Measurements from ENCODE around the gene CDKAL1.

CDKAL1 gene

GRCh38 chr6:20856681-20857288, 322.5 kb downstream of the CDKAL1 start:
- H3K27me3 ChIP-seq (ENCODE audit: control insufficient read depth, insufficient read depth, low read length) = no peaks in the 10 kb centered on the region
- no peaks in the 10 kb centered on the region for H3K4me1 ChIP-seq (ENCODE audit: control insufficient read depth, insufficient read depth, low read length)
- H3K4me2 ChIP-seq (ENCODE audit: low read length) = no peak overlapping the region

DNA sequence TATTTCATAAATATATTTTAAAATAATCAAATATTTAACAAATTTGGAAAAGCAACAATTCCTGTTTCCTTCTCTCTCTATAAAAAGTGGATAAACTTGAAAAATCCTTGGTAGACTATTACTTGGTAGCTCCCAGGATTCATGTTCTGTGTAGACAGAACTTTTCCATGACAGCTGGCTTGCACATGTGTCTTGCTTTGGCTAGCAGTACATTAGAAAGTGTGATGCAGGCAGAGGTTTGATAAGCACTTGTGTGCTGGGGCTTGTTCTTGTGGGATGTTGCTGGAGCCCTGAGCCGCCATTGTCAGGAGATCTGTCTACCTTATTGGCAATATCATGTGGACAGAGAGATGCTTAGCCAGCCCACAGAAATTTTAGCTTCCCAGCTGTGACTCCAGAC, 327.2 kb downstream of the CDKAL1 start:
- Histone ChIP-seq H3K27me3 (ENCODE audit: control insufficient read depth, insufficient read depth, low read length) (no peaks in the 10 kb centered on the region), H3K4me1 (ENCODE audit: control insufficient read depth, insufficient read depth, low read length) (no peaks in the 10 kb centered on the region)

More at GRCh38 chr6:20856681-20857288, 322.5 kb downstream of the CDKAL1 start:
- Histone ChIP-seq H3K9ac (ENCODE audit: low read depth, low read length) (no peak overlapping the region), H3K36me3 (ENCODE audit: insufficient read depth, low read length) (no peaks in the 10 kb centered on the region), H3K4me3 (ENCODE audit: low read length) (no peak overlapping the region), H3K9me3 (replicated peaks; ENCODE audit: low read length) (no peaks in the 10 kb centered on the region)

DNA sequence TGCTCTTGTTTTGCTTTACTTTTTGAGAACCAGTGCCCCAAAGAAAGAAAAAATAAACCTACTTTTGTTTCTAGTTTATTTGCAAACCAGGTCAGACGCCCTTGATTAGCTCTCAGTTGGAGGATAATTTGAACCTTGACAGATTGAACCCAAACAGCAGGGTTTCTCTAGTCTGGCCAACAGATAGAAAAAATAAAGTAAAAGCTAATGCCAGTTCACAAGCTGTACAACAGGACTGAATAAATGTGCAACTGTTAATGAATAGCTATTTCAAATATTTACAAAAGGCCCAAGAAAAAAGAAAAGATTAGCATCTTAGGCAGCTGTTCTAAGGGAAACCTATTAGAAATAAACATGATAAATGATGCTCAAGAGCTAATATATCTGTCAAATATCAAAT, 331.8 kb downstream of the CDKAL1 start:
- Histone ChIP-seq H3K9ac (ENCODE audit: low read depth, low read length) (no peak overlapping the region), H3K36me3 (ENCODE audit: insufficient read depth, low read length) (no peaks in the 10 kb centered on the region), H3K4me2 (ENCODE audit: low read length) (no peak overlapping the region), H3K4me3 (ENCODE audit: low read length) (no peak overlapping the region), H3K27me3 (ENCODE audit: control insufficient read depth, insufficient read depth, low read length) (no peaks in the 10 kb centered on the region), H3K4me1 (ENCODE audit: control insufficient read depth, insufficient read depth, low read length) (peaks cover 8% of the 10 kb centered on the region), H3K9me3 (replicated peaks; ENCODE audit: low read length) (no peaks in the 10 kb centered on the region)

More for the DNA sequence above, 327.2 kb downstream of the CDKAL1 start:
- Histone ChIP-seq H3K4me2 (ENCODE audit: low read length) (no peak overlapping the region), H3K36me3 (ENCODE audit: insufficient read depth, low read length) (no peaks in the 10 kb centered on the region), H3K9me3 (replicated peaks; ENCODE audit: low read length) (no peaks in the 10 kb centered on the region), H3K9ac (ENCODE audit: low read depth, low read length) (no peak overlapping the region), H3K4me3 (ENCODE audit: low read length) (no peak overlapping the region)

DNA sequence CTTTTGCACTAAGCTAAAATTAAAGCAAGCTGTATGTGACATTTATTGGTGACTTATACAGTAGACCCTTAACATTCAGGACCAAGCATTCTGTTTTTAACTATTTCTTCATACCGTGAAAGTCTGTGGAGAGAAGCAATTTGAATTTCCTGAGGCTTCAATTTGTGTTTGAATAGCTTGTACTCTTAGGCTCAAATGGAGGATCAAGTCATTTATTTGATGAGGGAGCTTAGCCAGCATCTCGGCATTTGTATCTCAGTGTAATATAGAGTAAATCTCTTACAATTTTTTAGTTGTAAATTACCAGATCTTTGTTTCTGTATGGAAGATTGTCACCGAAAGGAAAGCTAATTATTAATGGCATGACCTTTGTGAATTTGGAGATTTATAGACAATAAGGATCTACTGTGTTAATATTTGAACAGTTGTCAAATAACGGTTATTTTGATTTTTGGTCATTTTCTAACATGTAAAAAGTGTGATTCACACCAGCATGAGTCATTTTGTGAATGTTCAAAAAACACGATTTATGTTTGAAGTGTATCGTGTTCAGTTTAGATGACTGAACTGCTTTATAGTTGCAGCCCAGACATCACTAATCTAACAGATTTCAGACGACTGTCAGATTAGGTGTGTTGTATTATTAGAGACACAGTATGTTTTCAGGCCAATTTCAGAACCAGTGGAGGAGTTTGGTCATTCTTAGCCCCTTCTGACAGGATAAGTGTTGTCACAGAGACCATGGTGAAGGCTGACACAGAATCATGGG, 332.9 kb downstream of the CDKAL1 start:
- no peak overlapping the region for H3K9ac ChIP-seq (ENCODE audit: low read depth, low read length)
- no peaks in the 10 kb centered on the region for H3K9me3 ChIP-seq (replicated peaks; ENCODE audit: low read length)
- no peak overlapping the region for H3K4me2 ChIP-seq (ENCODE audit: low read length)

DNA sequence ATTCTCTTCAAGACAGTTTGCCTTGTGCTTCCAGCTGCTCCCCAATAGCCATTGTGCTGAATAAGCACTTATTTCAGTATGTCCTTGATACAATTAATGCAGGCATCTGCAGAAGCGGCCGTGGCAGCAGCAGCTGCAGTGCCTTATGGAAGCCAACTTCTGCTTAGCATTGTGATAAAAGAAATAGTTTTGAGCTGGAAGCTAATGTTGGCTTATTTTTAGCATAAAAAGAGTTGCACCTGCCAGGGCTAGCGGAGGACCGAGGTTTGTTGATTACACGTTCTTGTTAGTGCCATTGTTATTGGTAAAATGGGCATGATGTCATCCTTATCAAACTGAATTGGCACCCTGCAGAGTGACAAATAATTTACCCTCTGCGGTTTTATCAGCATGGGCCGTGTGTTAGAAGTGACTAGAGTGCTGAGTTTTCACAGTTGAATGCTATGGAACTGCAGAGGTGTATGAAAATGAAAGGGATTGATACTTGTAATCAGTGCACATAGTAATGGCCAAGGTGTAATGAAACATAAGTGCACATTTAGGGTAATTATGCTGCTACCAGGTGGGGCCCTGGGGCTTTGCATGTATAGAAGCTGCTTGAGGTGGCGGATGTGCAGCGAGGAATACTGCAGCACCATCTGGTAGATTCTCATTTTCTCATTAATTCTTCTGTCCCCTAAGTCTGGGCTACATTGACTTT, 334.3 kb downstream of the CDKAL1 start:
- Histone ChIP-seq H3K9ac (ENCODE audit: low read depth, low read length) (no peak overlapping the region), H3K9me3 (replicated peaks; ENCODE audit: low read length) (no peaks in the 10 kb centered on the region), H3K4me2 (ENCODE audit: low read length) (no peak overlapping the region), H3K27me3 (ENCODE audit: control insufficient read depth, insufficient read depth, low read length) (no peaks in the 10 kb centered on the region), H3K36me3 (ENCODE audit: insufficient read depth, low read length) (no peaks in the 10 kb centered on the region), H3K4me1 (ENCODE audit: control insufficient read depth, insufficient read depth, low read length) (peaks cover 8% of the 10 kb centered on the region), H3K4me3 (ENCODE audit: low read length) (no peak overlapping the region)

More for the DNA sequence above, 332.9 kb downstream of the CDKAL1 start:
- H3K27me3 ChIP-seq (ENCODE audit: control insufficient read depth, insufficient read depth, low read length) = no peaks in the 10 kb centered on the region
- no peaks in the 10 kb centered on the region for H3K36me3 ChIP-seq (ENCODE audit: insufficient read depth, low read length)
- H3K4me1 ChIP-seq (ENCODE audit: control insufficient read depth, insufficient read depth, low read length) = peaks cover 8% of the 10 kb centered on the region
- no peak overlapping the region for H3K4me3 ChIP-seq (ENCODE audit: low read length)

GRCh38 chr6:20870021-20870420, 335.8 kb downstream of the CDKAL1 start:
- Histone ChIP-seq H3K4me1 (ENCODE audit: control insufficient read depth, insufficient read depth, low read length) (peaks cover 8% of the 10 kb centered on the region), H3K9ac (ENCODE audit: low read depth, low read length) (no peak overlapping the region), H3K4me2 (ENCODE audit: low read length) (no peak overlapping the region), H3K36me3 (ENCODE audit: insufficient read depth, low read length) (no peaks in the 10 kb centered on the region), H3K4me3 (ENCODE audit: low read length) (no peak overlapping the region), H3K27me3 (ENCODE audit: control insufficient read depth, insufficient read depth, low read length) (no peaks in the 10 kb centered on the region), H3K9me3 (replicated peaks; ENCODE audit: low read length) (no peaks in the 10 kb centered on the region)

DNA sequence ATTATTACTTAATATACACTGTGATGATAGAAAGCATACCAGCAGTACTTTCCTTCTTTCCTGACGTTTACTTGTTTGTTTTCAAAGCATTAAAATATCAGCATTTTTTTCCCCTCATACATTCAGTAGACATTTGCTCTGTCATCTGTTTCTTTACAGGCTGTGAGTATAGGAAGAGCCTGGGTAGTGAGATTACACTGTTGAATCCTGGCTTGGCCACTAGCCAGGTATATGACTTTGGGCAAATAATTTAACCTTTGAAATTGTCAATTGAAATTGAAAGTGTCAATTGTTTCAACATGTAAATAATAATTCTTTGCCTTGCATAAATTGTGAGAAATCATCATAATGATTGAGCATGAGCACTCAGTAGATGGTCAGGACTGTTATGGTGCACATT, 336.2 kb downstream of the CDKAL1 start:
- no peaks in the 10 kb centered on the region for H3K9me3 ChIP-seq (replicated peaks; ENCODE audit: low read length)
- H3K4me3 ChIP-seq (ENCODE audit: low read length) = no peak overlapping the region
- no peak overlapping the region for H3K4me2 ChIP-seq (ENCODE audit: low read length)
- no peaks in the 10 kb centered on the region for H3K27me3 ChIP-seq (ENCODE audit: control insufficient read depth, insufficient read depth, low read length)
- H3K9ac ChIP-seq (ENCODE audit: low read depth, low read length) = no peak overlapping the region
- no peaks in the 10 kb centered on the region for H3K36me3 ChIP-seq (ENCODE audit: insufficient read depth, low read length)
- H3K4me1 ChIP-seq (ENCODE audit: control insufficient read depth, insufficient read depth, low read length) = peaks cover 8% of the 10 kb centered on the region

DNA sequence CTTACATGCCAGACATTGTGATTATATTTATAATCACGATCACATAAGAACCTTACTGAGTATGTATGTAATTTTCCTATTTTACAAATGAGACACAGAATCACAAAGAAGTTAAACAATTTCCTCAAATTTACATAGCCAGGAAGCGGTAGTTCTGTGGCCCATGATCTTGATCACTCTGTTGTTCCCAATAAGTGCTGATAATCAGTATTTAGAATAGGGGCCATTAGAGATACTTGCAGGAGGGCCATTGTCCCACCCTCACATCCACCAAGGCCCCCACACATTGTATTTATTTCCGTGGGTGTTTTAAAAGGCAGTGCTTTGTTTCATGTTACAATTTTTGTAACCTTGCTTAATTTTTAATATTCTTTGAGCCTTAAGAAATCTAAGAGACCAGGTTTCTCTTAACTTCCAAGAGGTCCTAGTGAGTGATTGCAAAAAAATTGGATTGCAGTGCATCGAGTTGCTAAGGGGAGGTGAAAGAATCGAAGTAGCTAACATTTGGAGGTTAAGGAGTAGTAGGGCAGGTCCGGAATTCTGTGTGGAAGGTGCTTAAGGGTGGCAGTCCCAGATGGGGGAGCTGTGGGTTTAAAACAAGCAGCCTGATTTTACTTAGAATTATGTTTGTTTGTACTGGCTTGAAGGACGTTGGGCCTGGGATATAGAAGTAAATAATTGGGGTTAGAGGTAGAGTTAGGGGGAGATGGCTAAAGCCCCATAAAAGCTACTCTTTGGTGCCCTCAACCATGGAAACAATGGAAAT, 339.4 kb downstream of the CDKAL1 start:
- Histone ChIP-seq H3K4me1 (ENCODE audit: control insufficient read depth, insufficient read depth, low read length) (peaks cover 29% of the 10 kb centered on the region), H3K4me3 (ENCODE audit: low read length) (no peak overlapping the region), H3K9ac (ENCODE audit: low read depth, low read length) (no peak overlapping the region), H3K27me3 (ENCODE audit: control insufficient read depth, insufficient read depth, low read length) (no peaks in the 10 kb centered on the region), H3K4me2 (ENCODE audit: low read length) (no peak overlapping the region), H3K36me3 (ENCODE audit: insufficient read depth, low read length) (no peaks in the 10 kb centered on the region), H3K9me3 (replicated peaks; ENCODE audit: low read length) (no peaks in the 10 kb centered on the region)

DNA sequence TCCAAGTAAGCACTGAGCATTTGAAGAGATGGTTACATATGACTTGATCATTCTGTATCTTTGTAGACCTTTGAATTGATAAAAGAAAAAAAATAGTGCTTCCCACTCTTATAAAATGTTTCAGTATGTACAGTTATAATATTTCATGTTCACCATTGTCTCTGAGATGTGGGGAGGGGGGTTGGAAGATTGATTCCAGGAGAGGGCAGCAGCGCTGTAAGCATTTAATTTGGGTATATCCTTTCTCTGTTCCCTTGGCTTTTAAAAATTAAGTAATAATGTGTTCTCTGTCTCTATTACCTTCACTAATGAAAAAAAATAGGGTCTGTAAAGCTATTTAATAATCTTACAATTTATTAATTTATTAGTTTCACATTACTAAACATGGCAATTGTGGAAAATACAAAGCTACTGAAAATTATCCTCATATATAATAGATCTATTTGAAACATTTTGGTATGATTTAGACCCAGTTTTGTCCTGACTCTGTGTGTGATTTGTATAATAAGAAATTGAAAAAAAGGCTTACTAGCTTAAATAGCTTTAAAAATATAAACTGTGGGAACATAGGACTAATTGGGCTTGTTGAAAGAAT, 341.2 kb downstream of the CDKAL1 start:
- Histone ChIP-seq H3K36me3 (ENCODE audit: insufficient read depth, low read length) (no peaks in the 10 kb centered on the region), H3K9ac (ENCODE audit: low read depth, low read length) (peak overlapping the region; percentile 7)

DNA sequence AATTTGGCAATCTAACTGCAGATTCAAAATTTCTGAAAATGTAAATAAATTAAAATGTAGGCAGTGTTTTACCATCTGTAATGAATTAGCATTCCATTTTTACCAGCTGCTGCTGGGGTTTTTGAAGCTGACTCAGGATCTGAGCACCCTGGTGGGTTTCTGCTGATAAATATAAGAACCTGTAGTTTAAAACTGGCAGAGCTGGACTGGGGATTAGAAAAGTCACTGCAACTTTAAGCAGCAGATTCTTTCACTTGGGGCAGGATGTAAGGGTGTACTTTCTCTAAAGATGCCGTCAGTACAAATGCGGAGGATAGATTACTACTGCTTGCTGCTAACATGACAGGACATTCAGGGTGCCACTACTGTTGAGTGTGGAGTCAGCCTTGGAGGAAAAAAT, 341.8 kb downstream of the CDKAL1 start:
- no peaks in the 10 kb centered on the region for H3K9me3 ChIP-seq (replicated peaks; ENCODE audit: low read length)
- H3K4me2 ChIP-seq (ENCODE audit: low read length) = peak overlapping the region; percentile 12
- H3K36me3 ChIP-seq (ENCODE audit: insufficient read depth, low read length) = no peaks in the 10 kb centered on the region
- H3K4me3 ChIP-seq (ENCODE audit: low read length) = no peak overlapping the region
- peaks cover 34% of the 10 kb centered on the region for H3K4me1 ChIP-seq (ENCODE audit: control insufficient read depth, insufficient read depth, low read length)
- H3K27me3 ChIP-seq (ENCODE audit: control insufficient read depth, insufficient read depth, low read length) = no peaks in the 10 kb centered on the region
- peak overlapping the region; percentile 7 for H3K9ac ChIP-seq (ENCODE audit: low read depth, low read length)

More for the DNA sequence above, 341.2 kb downstream of the CDKAL1 start:
- H3K4me2 ChIP-seq (ENCODE audit: low read length) = peak overlapping the region; percentile 12
- H3K27me3 ChIP-seq (ENCODE audit: control insufficient read depth, insufficient read depth, low read length) = no peaks in the 10 kb centered on the region
- no peak overlapping the region for H3K4me3 ChIP-seq (ENCODE audit: low read length)
- H3K4me1 ChIP-seq (ENCODE audit: control insufficient read depth, insufficient read depth, low read length) = peaks cover 34% of the 10 kb centered on the region
- no peaks in the 10 kb centered on the region for H3K9me3 ChIP-seq (replicated peaks; ENCODE audit: low read length)

DNA sequence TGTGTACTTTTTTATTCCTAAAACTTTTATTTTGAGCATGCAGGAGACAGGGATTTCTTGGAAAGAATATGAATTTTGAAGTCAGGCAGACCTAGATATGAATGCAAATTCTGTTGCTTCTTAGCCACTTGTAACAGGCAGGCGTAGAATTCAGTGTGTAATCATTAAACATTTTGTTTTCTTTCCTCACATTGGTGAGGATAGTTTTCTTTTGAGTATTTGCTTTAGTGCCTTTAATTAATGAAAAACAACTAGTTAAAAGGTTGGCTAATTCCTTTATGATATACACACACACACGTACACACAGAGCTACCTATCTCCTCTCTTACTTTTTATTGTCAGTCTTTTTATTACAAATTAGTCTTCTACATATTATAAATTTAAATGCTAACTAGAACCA, 342.3 kb downstream of the CDKAL1 start:
- Histone ChIP-seq H3K9ac (ENCODE audit: low read depth, low read length) (no peak overlapping the region), H3K27me3 (ENCODE audit: control insufficient read depth, insufficient read depth, low read length) (no peaks in the 10 kb centered on the region), H3K4me2 (ENCODE audit: low read length) (peak overlapping the region; percentile 43), H3K4me3 (ENCODE audit: low read length) (no peak overlapping the region), H3K4me1 (ENCODE audit: control insufficient read depth, insufficient read depth, low read length) (peaks cover 34% of the 10 kb centered on the region), H3K9me3 (replicated peaks; ENCODE audit: low read length) (no peaks in the 10 kb centered on the region), H3K36me3 (ENCODE audit: insufficient read depth, low read length) (no peaks in the 10 kb centered on the region)
